NB4 (cell line): ENCODE measurements around the gene BTAF1.
"Not testable (repeated sequence)": the region's sequence is repeated elsewhere in the genome, so short reads cannot be mapped to it uniquely, and the experiment has no call there.

Experiments
- DNase-seq: peaks from one replicate; pipeline ENCODE4 v3.0.0; 2010; ENCODE audit warnings: low read depth
- H3K4me3 ChIP-seq: one replicate; pipeline ENCODE4 v1.5.1; 2011; ENCODE audit warnings: mild to moderate bottlenecking, low read depth, low read length, moderate library complexity
- CTCF ChIP-seq: IDR thresholded peaks from one replicate; pipeline ENCODE4 v1.5.1; 2012; ENCODE audit warnings: low read depth, low read length
- MAX ChIP-seq: IDR thresholded peaks from 2 replicates; pipeline ENCODE4 v1.6.1; 2011; ENCODE audit warnings: low read depth, low read length
- MYC ChIP-seq: IDR thresholded peaks from 2 replicates; pipeline ENCODE4 v1.6.1; 2011; ENCODE audit warnings: low read depth, low read length
- POLR2A ChIP-seq: IDR thresholded peaks from 2 replicates; pipeline ENCODE4 v1.6.1; 2011; ENCODE audit warnings: mild to moderate bottlenecking; ENCODE audit not compliant: insufficient read length; ENCODE audit errors: extremely low read depth

Gene BTAF1

GRCh38 chr10:91891125-91892001, 32.2 kb upstream of the BTAF1 start:
- H3K4me3 ChIP-seq, result no peak overlapping the region
- DNase-seq, result peak; percentile 73
- no peak for TF ChIP-seq MAX
- TF ChIP-seq MYC, result no peak
- no peak for TF ChIP-seq CTCF
- TF ChIP-seq POLR2A, result no peak

DNA sequence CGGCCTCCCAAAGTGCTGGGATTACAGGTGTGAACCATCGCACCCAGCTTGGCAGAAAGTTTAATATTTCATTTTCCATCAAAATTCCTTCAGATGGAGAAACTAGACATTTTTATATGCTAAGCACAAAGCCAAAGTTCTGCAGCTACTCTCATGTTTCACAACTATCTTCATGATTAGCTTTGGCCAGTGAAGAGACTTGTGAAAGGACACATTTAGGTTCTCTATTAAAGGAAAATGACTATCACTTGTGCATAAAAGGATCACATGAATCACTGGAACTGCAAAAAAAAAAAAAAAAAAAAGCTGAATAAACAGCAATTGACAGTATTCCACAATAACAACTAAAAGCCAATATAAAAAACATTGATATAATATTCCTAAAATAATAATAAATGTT, 30.5 kb upstream of the BTAF1 start:
- DNase-seq, result no peak
- H3K4me3 ChIP-seq, result no peak overlapping the region
- TF ChIP-seq MYC (no peak), MAX (no peak), CTCF (no peak), POLR2A (no peak)

DNA sequence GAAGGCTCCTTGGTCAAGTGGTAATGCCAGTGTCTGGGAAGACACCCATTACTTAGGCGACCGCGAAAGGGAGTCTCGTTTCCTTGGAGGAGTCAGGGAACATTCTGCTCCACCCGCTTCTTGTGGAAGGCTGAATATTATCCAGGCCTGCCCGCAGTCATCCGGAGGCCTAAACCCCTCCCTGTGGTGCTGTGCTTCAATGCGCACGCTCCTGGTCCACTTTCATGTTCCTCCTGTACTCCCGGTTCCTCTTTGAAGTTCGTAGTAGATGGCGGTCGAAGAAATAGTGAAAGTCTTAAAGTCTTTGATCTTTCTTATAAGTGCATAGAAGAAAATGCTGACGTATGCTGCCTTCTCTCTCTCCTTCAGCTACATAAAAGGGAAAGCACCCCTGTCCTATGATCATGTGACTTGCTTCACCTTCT, 29.3 kb upstream of the BTAF1 start:
- DNase-seq, H3K4me3 ChIP-seq: not testable (repeated sequence)

DNA sequence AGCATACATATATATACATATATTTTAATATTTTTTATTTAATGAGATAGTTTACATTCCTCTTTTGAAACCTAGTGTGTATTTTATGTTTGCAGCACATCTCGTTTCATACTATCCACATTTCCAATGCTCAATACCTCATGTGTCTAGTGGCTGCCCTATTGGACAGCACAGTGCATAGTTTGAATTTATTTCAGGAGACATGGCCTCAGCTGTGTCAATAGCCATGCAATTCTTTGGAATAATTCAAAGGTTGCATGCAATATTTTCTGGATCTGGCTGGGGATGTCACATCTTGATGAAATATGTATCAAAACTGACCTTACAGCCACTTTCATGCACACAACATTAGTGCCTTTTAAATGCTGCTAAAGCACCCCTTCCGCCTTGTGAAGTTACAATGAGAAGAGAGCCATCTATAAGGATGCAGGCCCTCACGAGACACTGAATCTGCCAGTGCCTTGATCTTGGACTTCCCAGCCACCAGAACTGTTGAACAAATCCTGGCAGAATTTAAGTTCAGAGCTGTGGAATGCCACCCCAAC, 27.3 kb upstream of the BTAF1 start:
- DNase-seq, result no peak
- TF ChIP-seq CTCF, result no peak
- no peak for TF ChIP-seq POLR2A
- TF ChIP-seq MYC, result no peak
- no peak for TF ChIP-seq MAX

DNA sequence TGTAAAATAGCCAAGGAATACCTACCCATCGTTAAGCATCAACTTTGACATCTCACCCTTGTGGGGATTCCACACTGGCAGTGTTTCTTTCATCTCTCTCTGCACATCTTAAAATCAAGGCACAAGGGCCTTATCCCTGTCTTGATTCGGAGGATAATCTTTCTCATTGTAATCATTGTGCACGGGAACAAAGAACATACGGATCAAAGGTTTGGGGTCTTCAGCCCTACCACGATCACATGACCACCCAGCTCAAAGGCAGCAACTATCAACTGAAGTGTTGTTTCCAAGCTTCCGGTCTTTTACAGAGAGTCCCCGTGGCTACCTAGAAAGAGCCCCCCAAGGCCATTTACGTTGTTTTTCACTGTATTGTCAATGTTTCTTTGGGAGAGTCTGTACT, 26.1 kb upstream of the BTAF1 start:
- no peak for DNase-seq
- H3K4me3 ChIP-seq, result no peak overlapping the region
- TF ChIP-seq MAX (no peak), POLR2A (no peak), MYC (no peak), CTCF (no peak)

More for the DNA sequence above, 27.3 kb upstream of the BTAF1 start:
- no peak overlapping the region for H3K4me3 ChIP-seq

GRCh38 chr10:91901784-91902677, 21.5 kb upstream of the BTAF1 start:
- DNase-seq, result peak; percentile 97
- TF ChIP-seq POLR2A (peak; percentile 3), MAX (peak; percentile 82), CTCF (no peak), MYC (peak; percentile 90)
- peak overlapping the region; percentile 40 for H3K4me3 ChIP-seq
